H9 (cell line): ENCODE data around the gene TMEM272. TPM values are rescaled to one million over a fixed set of nuclear protein-coding genes. Genes with fewer than 3 reads are reported as not detected.

Experiments used
- DNase-seq: peaks from one replicate; pipeline ENCODE4 v3.0.0-alpha.2; 2017
- H2AFZ ChIP-seq: one replicate; pipeline ENCODE4 v1.6.1; 2013; ENCODE audit warnings: mild to moderate bottlenecking, low read length, control low read depth, moderate library complexity
- H2AK5ac ChIP-seq: 2 replicates; pipeline ENCODE4 v1.6.1; 2013; ENCODE audit warnings: low read length, control low read depth, mixed read lengths; ENCODE audit not compliant: insufficient read length
- H2BK120ac ChIP-seq: one replicate; pipeline ENCODE4 v1.6.1; 2013; ENCODE audit warnings: low read depth, mild to moderate bottlenecking, low read length, control low read depth, inconsistent platforms; ENCODE audit not compliant: poor library complexity, severe bottlenecking
- H2BK12ac ChIP-seq: 2 replicates; pipeline ENCODE4 v1.6.1; 2013; ENCODE audit warnings: low read length, control low read depth, mixed read lengths, low read depth; ENCODE audit not compliant: insufficient read length
- H2BK15ac ChIP-seq: 2 replicates; pipeline ENCODE4 v1.6.1; 2013; ENCODE audit warnings: low read depth, low read length, control low read depth
- H2BK20ac ChIP-seq: one replicate; pipeline ENCODE4 v1.6.1; 2013; ENCODE audit warnings: low read depth, mild to moderate bottlenecking, low read length, control low read depth, inconsistent platforms; ENCODE audit not compliant: poor library complexity, severe bottlenecking
- H2BK5ac ChIP-seq: 2 replicates; pipeline ENCODE4 v1.6.1; 2013; ENCODE audit warnings: low read length, control low read depth, mixed read lengths; ENCODE audit not compliant: insufficient read length
- H3K14ac ChIP-seq: 2 replicates; pipeline ENCODE4 v1.6.1; 2013; ENCODE audit warnings: low read length, control low read depth; ENCODE audit not compliant: insufficient read depth
- H3K18ac ChIP-seq: 2 replicates; pipeline ENCODE4 v1.6.1; 2013; ENCODE audit warnings: low read depth, mild to moderate bottlenecking, mixed read lengths, low read length, control low read depth; ENCODE audit not compliant: insufficient read length
- H3K23ac ChIP-seq: 2 replicates; pipeline ENCODE4 v1.6.1; 2013; ENCODE audit warnings: low read length, control low read depth, mixed read lengths, low read depth; ENCODE audit not compliant: insufficient read length
- H3K23me2 ChIP-seq: 2 replicates; pipeline ENCODE4 v1.6.1; 2013; ENCODE audit warnings: low read depth, mild to moderate bottlenecking, mixed read lengths, low read length, control low read depth; ENCODE audit not compliant: insufficient read length, poor library complexity, severe bottlenecking
- H3K27ac ChIP-seq: 2 replicates; pipeline ENCODE4 v1.5.1; 2013; ENCODE audit warnings: low read length, control low read depth, mixed read lengths, low read depth; ENCODE audit not compliant: insufficient read length
- H3K27me3 ChIP-seq: 2 replicates; pipeline ENCODE4 v1.6.1; 2013; ENCODE audit warnings: low read length, control low read depth, inconsistent platforms; ENCODE audit not compliant: insufficient read depth
- H3K4ac ChIP-seq: 2 replicates; pipeline ENCODE4 v1.6.1; 2013; ENCODE audit warnings: low read depth, mild to moderate bottlenecking, control low read depth, inconsistent platforms, low read length, moderate library complexity
- H3K4me1 ChIP-seq: 2 replicates; pipeline ENCODE4 v1.6.1; 2013; ENCODE audit warnings: low read length, control low read depth, inconsistent platforms; ENCODE audit not compliant: insufficient read depth
- H3K4me2 ChIP-seq: 2 replicates; pipeline ENCODE4 v1.6.1; 2013; ENCODE audit warnings: low read length, control low read depth, mixed read lengths; ENCODE audit not compliant: insufficient read length, insufficient read depth
- H3K56ac ChIP-seq: 2 replicates; pipeline ENCODE4 v1.6.1; 2013; ENCODE audit warnings: low read depth, mild to moderate bottlenecking, mixed read lengths, low read length, control low read depth; ENCODE audit not compliant: insufficient read length
- H3K79me1 ChIP-seq: 2 replicates; pipeline ENCODE4 v1.6.1; 2013; ENCODE audit warnings: low read depth, mild to moderate bottlenecking, moderate library complexity, low read length, control low read depth, inconsistent platforms; ENCODE audit not compliant: insufficient read depth, poor library complexity, severe bottlenecking
- H3K79me2 ChIP-seq: 2 replicates; pipeline ENCODE4 v1.6.1; 2013; ENCODE audit warnings: low read length, control low read depth, inconsistent platforms; ENCODE audit not compliant: insufficient read depth
- H3K9ac ChIP-seq: 2 replicates; pipeline ENCODE4 v1.6.1; 2013; ENCODE audit warnings: low read length, control low read depth, mixed read lengths; ENCODE audit not compliant: insufficient read length; ENCODE audit errors: extremely low read depth
- H3K9me3 ChIP-seq: one replicate; pipeline ENCODE4 v1.6.1; 2013; ENCODE audit warnings: low read depth, low read length, inconsistent platforms; ENCODE audit not compliant: control insufficient read depth
- H3T11ph ChIP-seq: one replicate; pipeline ENCODE4 v1.6.1; 2013; ENCODE audit warnings: mild to moderate bottlenecking, low read length, control low read depth, inconsistent platforms
- H4K20me1 ChIP-seq: one replicate; pipeline ENCODE4 v1.6.1; 2013; ENCODE audit not compliant: control insufficient read depth, insufficient read length, insufficient read depth
- H4K5ac ChIP-seq: 2 replicates; pipeline ENCODE4 v1.6.1; 2013; ENCODE audit warnings: low read depth, mild to moderate bottlenecking, mixed read lengths, low read length, control low read depth; ENCODE audit not compliant: insufficient read length
- H4K8ac ChIP-seq: replicated peaks from 2 replicates; pipeline ENCODE4 v1.6.1; 2013; ENCODE audit warnings: low read length, control low read depth, mixed read lengths, low read depth; ENCODE audit not compliant: insufficient read length
- H4K91ac ChIP-seq: 2 replicates; pipeline ENCODE4 v1.6.1; 2013; ENCODE audit warnings: low read depth, mild to moderate bottlenecking, moderate library complexity, mixed read lengths, low read length, control low read depth; ENCODE audit not compliant: insufficient read length
- H3K27ac Mint-ChIP-seq, 3 experiments: 2 replicates in 2 of 3; 3 replicates in 1 of 3; pipeline ENCODE4 v1.8.0; 2020 to 2021; ENCODE audit warnings: mixed read lengths in 3 of 3, mild to moderate bottlenecking in 1 of 3, moderate library complexity in 1 of 3
- H3K27me3 Mint-ChIP-seq: 2 replicates; pipeline ENCODE4 v1.8.0; 2021; ENCODE audit warnings: low read depth, mild to moderate bottlenecking, moderate library complexity, mixed read lengths
- H3K36me3 Mint-ChIP-seq, 3 experiments: 2 replicates in 2 of 3; 3 replicates in 1 of 3; pipeline ENCODE4 v1.8.0; 2020 to 2021; ENCODE audit warnings: low read depth in 3 of 3, mixed read lengths in 3 of 3; ENCODE audit not compliant: insufficient read depth in 1 of 3
- H3K4me1 Mint-ChIP-seq, 2 experiments: 2 replicates each; pipeline ENCODE4 v1.8.0; 2020; ENCODE audit warnings: mixed read lengths in 2 of 2
- H3K4me3 Mint-ChIP-seq, 2 experiments: 2 replicates in 1 of 2; 3 replicates in 1 of 2; pipeline ENCODE4 v1.8.0; 2020 to 2021; ENCODE audit warnings: mild to moderate bottlenecking in 2 of 2, mixed read lengths in 2 of 2, moderate library complexity in 1 of 2
- H3K9me3 Mint-ChIP-seq, 2 experiments: 2 replicates in 1 of 2; 3 replicates in 1 of 2; pipeline ENCODE4 v1.8.0; 2020; ENCODE audit warnings: mild to moderate bottlenecking in 2 of 2, mixed read lengths in 2 of 2, moderate library complexity in 1 of 2
- CTCF ChIP-seq: fragments of 200-600 bp; sonication (generic); conservative IDR thresholded peaks from 3 replicates; pipeline ENCODE4 v1.8.0; 2021; ENCODE audit warnings: antibody characterized with exemption, mild to moderate bottlenecking
- whole genome bisulfite sequencing: extraction: QIAGEN DNeasy Blood & Tissue Kit; methylation state at CpG from one replicate; pipeline ENCODE4 v1.1.7; 2013; ENCODE audit warnings: missing lambda C conversion rate, low lambda C conversion rate, mixed read lengths; ENCODE audit not compliant: insufficient read length; ENCODE audit errors: extremely low coverage; 5-methylcytosine and 5-hydroxymethylcytosine counted together
- total RNA-seq: library from RNA; stranded (reverse); gene quantifications from 2 replicates; pipeline ENCODE4 v1.2.1, GENCODE V29; 2021

Gene TMEM272
- total RNA-seq, 1 experiment from 2014 or later: not detected

GRCh38 chr13:51778392-51778791 lies 66.6 kb downstream of the TMEM272 start:
- H2BK20ac ChIP-seq: no peak overlapping the region
- no CpG with 5 or more reads among the region's 11 CpGs for WGBS
- H2BK5ac ChIP-seq: no peak overlapping the region
- H3K27me3 ChIP-seq: no peaks in the 10 kb centered on the region
- no peak overlapping the region for H2BK120ac ChIP-seq
- no peak overlapping the region for H3T11ph ChIP-seq
- H2BK12ac ChIP-seq: no peak overlapping the region
- no peaks in the 10 kb centered on the region for H3K27me3 Mint-ChIP-seq
- H3K27ac ChIP-seq: no peak overlapping the region
- no peak overlapping the region for H3K4me2 ChIP-seq
- no peak overlapping the region for H4K8ac ChIP-seq
- H4K91ac ChIP-seq: no peak overlapping the region
- no peaks in the 10 kb centered on the region for H3K9me3 Mint-ChIP-seq
- no peaks in the 10 kb centered on the region for H3K23me2 ChIP-seq
- no peak for DNase-seq
- no peaks in the 10 kb centered on the region for H3K79me1 ChIP-seq
- H3K14ac ChIP-seq: no peak overlapping the region
- no peak overlapping the region for H3K27ac Mint-ChIP-seq
- no peaks in the 10 kb centered on the region for H3K4me1 ChIP-seq
- no peak overlapping the region for H2AFZ ChIP-seq
- H4K5ac ChIP-seq: no peak overlapping the region
- peaks cover 0 to 6% (median 0%) of the 10 kb centered on the region in 3 experiments; a peak in 2 of 7 replicates for H3K36me3 Mint-ChIP-seq
- H2BK15ac ChIP-seq: no peak overlapping the region
- no peak overlapping the region for H2AK5ac ChIP-seq
- no peak overlapping the region for H3K23ac ChIP-seq
- no peak overlapping the region for H3K56ac ChIP-seq
- H3K79me2 ChIP-seq: no peaks in the 10 kb centered on the region
- no peak overlapping the region for H3K4ac ChIP-seq
- no peak overlapping the region for H3K18ac ChIP-seq
- no peaks in the 10 kb centered on the region for H4K20me1 ChIP-seq
- peaks cover 9 to 12% of the 10 kb centered on the region in 2 experiments for H3K4me1 Mint-ChIP-seq
- no peak overlapping the region for H3K4me3 Mint-ChIP-seq
- no peak overlapping the region for H3K9ac ChIP-seq
- TF ChIP-seq CTCF: no peak
- no peaks in the 10 kb centered on the region for H3K9me3 ChIP-seq
